A549 (cell line): ENCODE measurements around the gene CDT1. TPM values are rescaled to one million over a fixed set of nuclear protein-coding genes. Genes with fewer than 3 reads are reported as not detected.

Experiments used
- ATAC-seq, 2 experiments: fragments of 200-7000 bp in 1 of 2; fragments of >200 bp in 1 of 2; cut with Nextera tagmentation in 1 of 2; cut with Tn5 transposase in 1 of 2; 3 replicates each; pipeline versions ENCODE4 v1.8.0 to v1.9.1; 2018 to 2020; ENCODE audit warnings: mild to moderate bottlenecking in 1 of 2, moderate library complexity in 1 of 2
- CTCF ChIA-PET: fragments of 300-600 bp; sonication (Branson Sonifier 250); formaldehyde crosslinking; extraction: SDS; loops from one replicate; lab custom pipeline; 2021; ENCODE audit warnings: antibody characterized with exemption, inconsistent platforms; lab: Yijun Ruan, JAX
- POLR2A ChIA-PET: fragments of 350-600 bp; formaldehyde crosslinking; extraction: SDS; loops from one replicate; lab custom pipeline; 2021; ENCODE audit warnings: antibody characterized with exemption, inconsistent platforms; lab: Yijun Ruan, JAX
- DNase-seq, 2 experiments: peaks; one replicate each; pipeline versions ENCODE4 v3.0.0 to v3.0.0-alpha.2; 2011 to 2016; ENCODE audit warnings: low read depth in 1 of 2, low spot score in 1 of 2
- FAIRE-seq: peaks from 2 replicates; lab custom pipeline; 2011; peaks lifted over from hg19 to GRCh38; lab: Jason Lieb, UNC
- H3K27ac ChIP-seq, 2 experiments: fragments of >200 bp; sonication (Bioruptor Twin); formaldehyde crosslinking; 3 replicates each; pipeline ENCODE4 v1.5.1; 2016 to 2017
- H3K4me1 ChIP-seq: fragments of >200 bp; sonication (Bioruptor Twin); formaldehyde crosslinking; 3 replicates; pipeline ENCODE4 v1.6.1; 2016
- H3K4me2 ChIP-seq: fragments of >200 bp; sonication (Bioruptor Twin); formaldehyde crosslinking; 3 replicates; pipeline ENCODE4 v1.6.1; 2016
- H3K4me3 ChIP-seq: fragments of >200 bp; sonication (Bioruptor Twin); formaldehyde crosslinking; 3 replicates; pipeline ENCODE4 v1.5.1; 2016
- H3K9me3 ChIP-seq: fragments of >200 bp; sonication (Bioruptor Twin); formaldehyde crosslinking; 3 replicates; pipeline ENCODE4 v1.6.1; 2016
- CBX2 ChIP-seq: fragments of 200-600 bp; sonication (generic); IDR thresholded peaks from 2 replicates; pipeline ENCODE4 v1.6.1; 2016; ENCODE audit warnings: low read depth, mild to moderate bottlenecking, borderline replicate concordance
- CHD2 ChIP-seq: fragments of 150-350 bp; IDR thresholded peaks from 2 replicates; pipeline ENCODE4 v1.6.1; 2014; ENCODE audit warnings: low read length; ENCODE audit not compliant: partially characterized antibody
- CHD4 ChIP-seq: fragments of 200-600 bp; sonication (generic); IDR thresholded peaks from 2 replicates; pipeline ENCODE4 v1.6.1; 2016; ENCODE audit warnings: antibody characterized with exemption, mild to moderate bottlenecking, borderline replicate concordance
- CTCF ChIP-seq: fragments of >200 bp; sonication (Bioruptor Twin); formaldehyde crosslinking; IDR thresholded peaks from 3 replicates; pipeline ENCODE4 v1.5.1; 2016
- EHF ChIP-seq: fragments of 250-450 bp; sonication (Bioruptor Pico); IDR thresholded peaks from 2 replicates; pipeline ENCODE4 v1.5.0; 2020; ENCODE audit warnings: mild to moderate bottlenecking
- EP300 ChIP-seq, 2 experiments: fragments of >200 bp; sonication (Bioruptor Twin); formaldehyde crosslinking; IDR thresholded peaks; 2 replicates in 1 of 2; 3 replicates in 1 of 2; pipeline ENCODE4 v1.6.1; 2016 to 2017
- FOSB ChIP-seq: fragments of 250-450 bp; sonication (Bioruptor Pico); IDR thresholded peaks from 2 replicates; pipeline ENCODE4 v1.5.0; 2020; ENCODE audit warnings: mild to moderate bottlenecking, moderate library complexity
- GATA3 ChIP-seq: IDR thresholded peaks from 2 replicates; pipeline ENCODE4 v1.6.1; 2012; ENCODE audit warnings: borderline replicate concordance
- HOXA7 ChIP-seq: fragments of 250-450 bp; sonication (Bioruptor Pico); IDR thresholded peaks from 2 replicates; pipeline ENCODE4 v1.5.0; 2020; ENCODE audit warnings: mild to moderate bottlenecking, moderate library complexity
- HOXB13 ChIP-seq: fragments of 250-450 bp; sonication (Bioruptor Pico); IDR thresholded peaks from 2 replicates; pipeline ENCODE4 v1.5.0; 2020; ENCODE audit warnings: low read depth, mild to moderate bottlenecking, moderate library complexity
- HOXB5 ChIP-seq: fragments of 250-450 bp; sonication (Bioruptor Pico); IDR thresholded peaks from 2 replicates; pipeline ENCODE4 v1.5.0; 2020; ENCODE audit warnings: mild to moderate bottlenecking, moderate library complexity
- JUN ChIP-seq, 2 experiments: fragments of >200 bp; sonication (Bioruptor Twin); formaldehyde crosslinking; IDR thresholded peaks; 2 replicates in 1 of 2; 3 replicates in 1 of 2; pipeline ENCODE4 v1.6.1; 2016 to 2017
- KDM5A ChIP-seq: fragments of 200-600 bp; sonication (generic); IDR thresholded peaks from 2 replicates; pipeline ENCODE4 v1.6.1; 2016; ENCODE audit warnings: antibody characterized with exemption, mild to moderate bottlenecking
- MAX ChIP-seq: IDR thresholded peaks from 2 replicates; pipeline ENCODE4 v1.6.1; 2012
- MYC ChIP-seq: IDR thresholded peaks from 2 replicates; pipeline ENCODE4 v1.6.1; 2012; ENCODE audit warnings: mild to moderate bottlenecking, inconsistent platforms, low read length, improper control_type of control experiment, borderline replicate concordance
- PBX3 ChIP-seq: IDR thresholded peaks from 2 replicates; pipeline ENCODE4 v1.6.1; 2012
- RARB ChIP-seq: fragments of 250-450 bp; sonication (Bioruptor Pico); IDR thresholded peaks from 2 replicates; pipeline ENCODE4 v1.8.0; 2021; ENCODE audit warnings: mild to moderate bottlenecking, moderate library complexity
- RCOR1 ChIP-seq: fragments of 150-350 bp; IDR thresholded peaks from 2 replicates; pipeline ENCODE4 v1.6.1; 2014; ENCODE audit warnings: antibody characterized with exemption, low read length, low read depth
- RNF2 ChIP-seq: fragments of 200-600 bp; sonication (generic); IDR thresholded peaks from 2 replicates; pipeline ENCODE4 v1.6.1; 2016; ENCODE audit warnings: low read depth, mild to moderate bottlenecking, antibody characterized with exemption, moderate library complexity, borderline replicate concordance
- SMC3 ChIP-seq: fragments of >200 bp; sonication (Bioruptor Twin); formaldehyde crosslinking; IDR thresholded peaks from 3 replicates; pipeline ENCODE4 v1.6.1; 2018; ENCODE audit warnings: inconsistent platforms
- SREBF2 ChIP-seq: fragments of 450-650 bp; IDR thresholded peaks from 2 replicates; pipeline ENCODE4 v1.6.1; 2014; ENCODE audit warnings: mild to moderate bottlenecking, moderate library complexity
- TP53 ChIP-seq: fragments of 250-450 bp; sonication (Bioruptor Pico); IDR thresholded peaks from 2 replicates; pipeline ENCODE4 v1.5.0; 2021; ENCODE audit warnings: mild to moderate bottlenecking, moderate library complexity
- ZNF302 ChIP-seq: fragments of 250-450 bp; sonication (Bioruptor Pico); IDR thresholded peaks from 2 replicates; pipeline ENCODE4 v1.9.0; 2021; ENCODE audit warnings: inconsistent platforms, mild to moderate bottlenecking, moderate library complexity
- WGBS: methylation state at CpG from one replicate; pipeline ENCODE4 v1.1.6; 2017; ENCODE audit errors: missing lambda C conversion rate; 5-methylcytosine and 5-hydroxymethylcytosine counted together
- polyA plus RNA-seq, 4 experiments: library from polyadenylated mRNA; depleted of rRNA in 3 of 4; stranded (reverse); fragments of >200 nt; fragmentation: RNase III in 1 of 4; extraction: RNeasy Plus Mini Kit Qiagen cat#74134 plus additional on column Dnase treatment in 1 of 4; gene quantifications; 2 replicates in 3 of 4; 3 replicates in 1 of 4; pipeline ENCODE4 v1.2.3, GENCODE V29; 2011 to 2017

The CDT1 gene
- polyA plus RNA-seq, 2 of the 4 experiments (the other 2 are of a cell fraction) = 3.8 to 16.0 TPM

- TF ChIP-seq MAX (no peak), RCOR1 (no peak), KDM5A (no peak), EP300 (IDR thresholded peaks at IDR 0.05) (no peak), HOXB13 (CRISPR knock-in tag) (no peak), FOSB (no peak), HOXB5 (CRISPR knock-in tag) (no peak), CBX2 (no peak)
- TF ChIP-seq, all 56 proteins: peak for 0
- H3K4me3 ChIP-seq = no peak overlapping the region
- no peak for ATAC-seq
- H3K9me3 ChIP-seq = no peaks in the 10 kb centered on the region
- no peak for FAIRE-seq
- H3K4me1 ChIP-seq = peaks cover 19% of the 10 kb centered on the region
- CTCF ChIA-PET = interaction anchor here (1.1 to 1.7 kb wide), 2 partner anchors 43 to 313 kb away, joined by 3 to 8 read pairs; partner anchors contain the start of gene APRT
- H3K4me2 ChIP-seq = peak overlapping the region; percentile 89; the same call in 2 of the 3 replicates
- POLR2A ChIA-PET = no interaction called here
- no peak for DNase-seq
- WGBS = 83% methylated on average over 8 of the region's 8 CpGs
- H3K27ac ChIP-seq = no peak overlapping the region
These were observed 51.6 kb downstream of the CDT1 start for GRCh38 chr16:88855176-88855575.

GRCh38 chr16:88855736-88856121 lies 52.1 kb downstream of the CDT1 start:
- 88% methylated on average over 13 of the region's 13 CpGs for WGBS
- TF ChIP-seq SMC3 = no peak
- no peak for TF ChIP-seq RNF2
- no peak for TF ChIP-seq SREBF2
- no peak for TF ChIP-seq PBX3
- TF ChIP-seq RARB (CRISPR knock-in tag) = no peak
- no peak for TF ChIP-seq CHD4
- no peak for TF ChIP-seq EP300 (IDR thresholded peaks at IDR 0.05)
- no peak for TF ChIP-seq HOXA7 (CRISPR knock-in tag)
- TF ChIP-seq EHF = no peak
- TF ChIP-seq JUN (IDR thresholded peaks at IDR 0.05) = no peak
- TF ChIP-seq MYC = no peak
- TF ChIP-seq GATA3 = no peak
- TF ChIP-seq ZNF302 (CRISPR knock-in tag) = no peak
- no peak for TF ChIP-seq TP53 (CRISPR knock-in tag)
- TF ChIP-seq KDM5A = no peak
- no peak for TF ChIP-seq CHD2
- no peak for TF ChIP-seq CTCF
- ATAC-seq (no peak), DNase-seq (no peak), FAIRE-seq (no peak)
- no peaks in the 10 kb centered on the region for H3K9me3 ChIP-seq
- peak overlapping the region; percentile 89 for H3K4me2 ChIP-seq
- H3K4me1 ChIP-seq = peaks cover 19% of the 10 kb centered on the region
- ChIA-PET CTCF (interaction anchor here (1.1 to 1.7 kb wide), 2 partner anchors 44 to 312 kb away, joined by 3 to 8 read pairs; partner anchors contain the start of gene APRT), POLR2A (no interaction called here)
- peak overlapping the region; percentile 72 for H3K4me3 ChIP-seq
- H3K27ac ChIP-seq = peak overlapping the region in 1 of 2 experiments; percentile 92; a peak in 4 of 6 replicates
